Osteoblast (primary cell): ENCODE data around the gene HLA-DRA. TPM values are rescaled to one million over a fixed set of nuclear protein-coding genes. Genes with fewer than 3 reads are reported as not detected.
"Not testable (repeated sequence)": the region's sequence is repeated elsewhere in the genome, so short reads cannot be mapped to it uniquely, and the experiment has no call there.

Experiments
- DNase-seq: peaks from one replicate; pipeline ENCODE4 v3.0.0; 2011; ENCODE audit warnings: low spot score, mixed read lengths; ENCODE audit not compliant: insufficient read length; ENCODE audit errors: missing footprints
- H2AFZ ChIP-seq: 2 replicates; pipeline ENCODE4 v1.6.0; 2011; ENCODE audit warnings: mild to moderate bottlenecking, low read length
- H3K27ac ChIP-seq: 2 replicates; pipeline ENCODE4 v1.5.1; 2011; ENCODE audit warnings: mild to moderate bottlenecking, low read depth, low read length, moderate library complexity
- H3K27me3 ChIP-seq: 2 replicates; pipeline ENCODE4 v1.6.0; 2012; ENCODE audit warnings: mild to moderate bottlenecking, control low read depth, inconsistent platforms, low read length, moderate library complexity; ENCODE audit not compliant: insufficient read depth
- H3K36me3 ChIP-seq: 2 replicates; pipeline ENCODE4 v1.5.1; 2011; ENCODE audit warnings: mild to moderate bottlenecking, low read length, control low read depth, moderate library complexity; ENCODE audit not compliant: insufficient read depth
- H3K4me1 ChIP-seq: 2 replicates; pipeline ENCODE4 v1.5.1; 2011; ENCODE audit warnings: mild to moderate bottlenecking, low read length, control low read depth, moderate library complexity; ENCODE audit not compliant: insufficient read depth
- H3K4me2 ChIP-seq: 2 replicates; pipeline ENCODE4 v1.6.0; 2011; ENCODE audit warnings: mild to moderate bottlenecking, low read length; ENCODE audit not compliant: insufficient read depth
- H3K4me3 ChIP-seq: fragments of 200-600 bp; sonication (generic); 3 replicates; pipeline ENCODE4 v1.5.1; 2012; ENCODE audit warnings: mild to moderate bottlenecking, low read length, inconsistent platforms; ENCODE audit not compliant: insufficient read depth
- H3K79me2 ChIP-seq: 2 replicates; pipeline ENCODE4 v1.6.0; 2012; ENCODE audit warnings: mild to moderate bottlenecking, low read length, control low read depth, inconsistent platforms; ENCODE audit not compliant: insufficient read depth
- H3K9me3 ChIP-seq: 2 replicates; pipeline ENCODE4 v1.5.1; 2011; ENCODE audit warnings: low read depth, low read length, control low read depth
- H4K20me1 ChIP-seq: 2 replicates; pipeline ENCODE4 v1.6.0; 2012; ENCODE audit warnings: mild to moderate bottlenecking, low read length, control low read depth; ENCODE audit not compliant: insufficient read depth
- CTCF ChIP-seq: IDR thresholded peaks from 2 replicates; pipeline ENCODE4 v1.5.1; 2011; ENCODE audit warnings: mild to moderate bottlenecking, low read depth, low read length, moderate library complexity; ENCODE audit errors: extremely low read depth
- total RNA-seq: library from RNA; depleted of rRNA; stranded (reverse); fragments of >200 nt; gene quantifications from 2 replicates; pipeline ENCODE4 v1.2.3, GENCODE V29; 2012

Gene HLA-DRA
- total RNA-seq, 1 donor: 5.8 TPM

- Histone ChIP-seq H3K4me1 (no peaks in the 10 kb centered on the region), H3K27me3 (no peaks in the 10 kb centered on the region), H4K20me1 (no peaks in the 10 kb centered on the region), H3K4me2 (no peak overlapping the region), H3K79me2 (no peaks in the 10 kb centered on the region), H2AFZ (no peak overlapping the region), H3K36me3 (no peaks in the 10 kb centered on the region), H3K27ac (no peak overlapping the region), H3K4me3 (no peak overlapping the region), H3K9me3 (no peaks in the 10 kb centered on the region)
- TF ChIP-seq CTCF: no peak
- DNase-seq: no peak
Measured at GRCh38 chr6:32462609-32463008, 22.9 kb downstream of the HLA-DRA start.

- not testable (repeated sequence) for H4K20me1 ChIP-seq, H3K79me2 ChIP-seq, H3K4me1 ChIP-seq, H3K4me3 ChIP-seq, H3K27me3 ChIP-seq, H3K27ac ChIP-seq, DNase-seq, H2AFZ ChIP-seq, H3K36me3 ChIP-seq, H3K4me2 ChIP-seq, H3K9me3 ChIP-seq
Measured at GRCh38 chr6:32467743-32468503, 28.2 kb downstream of the HLA-DRA start.

GRCh38 chr6:32472781-32473375, 33.2 kb downstream of the HLA-DRA start:
- H3K27ac ChIP-seq: no peak overlapping the region
- H3K4me3 ChIP-seq: no peak overlapping the region
- no peak overlapping the region for H3K4me2 ChIP-seq
- no peaks in the 10 kb centered on the region for H3K36me3 ChIP-seq
- no peaks in the 10 kb centered on the region for H3K27me3 ChIP-seq
- no peak overlapping the region for H2AFZ ChIP-seq
- H3K4me1 ChIP-seq: no peaks in the 10 kb centered on the region
- no peaks in the 10 kb centered on the region for H3K9me3 ChIP-seq
- no peaks in the 10 kb centered on the region for H3K79me2 ChIP-seq
- DNase-seq: no peak
- no peak for TF ChIP-seq CTCF
- H4K20me1 ChIP-seq: no peaks in the 10 kb centered on the region

GRCh38 chr6:32473376-32474348, 34.0 kb downstream of the HLA-DRA start:
- H2AFZ ChIP-seq, H3K4me3 ChIP-seq, DNase-seq, H4K20me1 ChIP-seq, H3K4me2 ChIP-seq, H3K36me3 ChIP-seq, H3K9me3 ChIP-seq, H3K27ac ChIP-seq, H3K4me1 ChIP-seq, H3K79me2 ChIP-seq, H3K27me3 ChIP-seq: not testable (repeated sequence)
